ENCODE data around the gene ABHD18. TPM values are rescaled to one million over a fixed set of nuclear protein-coding genes. Genes with fewer than 3 reads are reported as not detected.
"Not testable (repeated sequence)": the region's sequence is repeated elsewhere in the genome, so short reads cannot be mapped to it uniquely, and the experiment has no call there.

Gene ABHD18
- total RNA-seq, 2 donors from 2014 or later = 17.1 to 18.5 TPM

DNA sequence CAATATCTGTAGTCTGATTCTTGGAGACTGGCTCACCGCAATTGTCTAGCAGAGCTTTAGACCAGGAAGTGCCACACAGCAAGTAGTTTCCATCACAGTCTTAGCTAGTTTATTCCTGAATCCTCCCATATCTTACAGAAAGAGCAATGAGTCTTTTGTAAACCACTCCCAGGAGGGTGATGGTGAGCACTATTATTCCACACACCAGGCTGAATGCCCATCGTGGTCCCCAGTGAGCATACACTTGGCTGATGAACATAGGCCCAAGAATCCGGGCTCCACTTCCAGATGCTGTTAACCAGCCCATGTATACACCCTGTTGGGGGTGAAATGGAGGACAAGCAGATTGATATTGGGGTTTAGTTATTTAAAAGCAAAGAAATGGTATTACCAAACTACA, 44.7 kb upstream of the ABHD18 start:
- peaks cover 47% of the 10 kb centered on the region for H3K36me3 Mint-ChIP-seq (ENCODE audit: low read depth)
- no peak for DNase-seq
- no peak overlapping the region for H3K4me3 Mint-ChIP-seq
- Histone ChIP-seq H3K27me3 (ENCODE audit: control insufficient read depth, insufficient read depth, low read length, poor library complexity, severe bottlenecking) (no peaks in the 10 kb centered on the region), H3K36me3 (ENCODE audit: control insufficient read depth, insufficient read depth, low read length) (peaks cover 60% of the 10 kb centered on the region), H3K9me3 (ENCODE audit: control insufficient read depth, low read length) (no peaks in the 10 kb centered on the region), H3K27ac (ENCODE audit: low read depth, low read length) (no peak overlapping the region), H3K9ac (ENCODE audit: extremely low read depth, low read length, poor library complexity, severe bottlenecking) (no peak overlapping the region), H3K4me1 (ENCODE audit: control insufficient read depth, insufficient read depth, low read length) (no peaks in the 10 kb centered on the region), H3K4me3 (ENCODE audit: low read length) (no peak overlapping the region)
- TF ChIP-seq, protein P1, sequence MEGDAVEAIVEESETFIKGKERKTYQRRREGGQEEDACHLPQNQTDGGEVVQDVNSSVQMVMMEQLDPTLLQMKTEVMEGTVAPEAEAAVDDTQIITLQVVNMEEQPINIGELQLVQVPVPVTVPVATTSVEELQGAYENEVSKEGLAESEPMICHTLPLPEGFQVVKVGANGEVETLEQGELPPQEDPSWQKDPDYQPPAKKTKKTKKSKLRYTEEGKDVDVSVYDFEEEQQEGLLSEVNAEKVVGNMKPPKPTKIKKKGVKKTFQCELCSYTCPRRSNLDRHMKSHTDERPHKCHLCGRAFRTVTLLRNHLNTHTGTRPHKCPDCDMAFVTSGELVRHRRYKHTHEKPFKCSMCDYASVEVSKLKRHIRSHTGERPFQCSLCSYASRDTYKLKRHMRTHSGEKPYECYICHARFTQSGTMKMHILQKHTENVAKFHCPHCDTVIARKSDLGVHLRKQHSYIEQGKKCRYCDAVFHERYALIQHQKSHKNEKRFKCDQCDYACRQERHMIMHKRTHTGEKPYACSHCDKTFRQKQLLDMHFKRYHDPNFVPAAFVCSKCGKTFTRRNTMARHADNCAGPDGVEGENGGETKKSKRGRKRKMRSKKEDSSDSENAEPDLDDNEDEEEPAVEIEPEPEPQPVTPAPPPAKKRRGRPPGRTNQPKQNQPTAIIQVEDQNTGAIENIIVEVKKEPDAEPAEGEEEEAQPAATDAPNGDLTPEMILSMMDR (conservative IDR thresholded peaks at IDR 0.05) = no peak
- H3K27ac Mint-ChIP-seq = no peak overlapping the region
- peaks cover 2% of the 10 kb centered on the region for H3K9me3 Mint-ChIP-seq
- H3K4me1 Mint-ChIP-seq = no peaks in the 10 kb centered on the region
- whole genome bisulfite sequencing, 2 experiments (ENCODE audit: insufficient coverage in 1 of 2, insufficient read length in 1 of 2) = 97 to 100% methylated on average over 1 to 3 of the region's 3 CpGs
- H3K27me3 Mint-ChIP-seq (ENCODE audit: insufficient read depth) = no peaks in the 10 kb centered on the region

DNA sequence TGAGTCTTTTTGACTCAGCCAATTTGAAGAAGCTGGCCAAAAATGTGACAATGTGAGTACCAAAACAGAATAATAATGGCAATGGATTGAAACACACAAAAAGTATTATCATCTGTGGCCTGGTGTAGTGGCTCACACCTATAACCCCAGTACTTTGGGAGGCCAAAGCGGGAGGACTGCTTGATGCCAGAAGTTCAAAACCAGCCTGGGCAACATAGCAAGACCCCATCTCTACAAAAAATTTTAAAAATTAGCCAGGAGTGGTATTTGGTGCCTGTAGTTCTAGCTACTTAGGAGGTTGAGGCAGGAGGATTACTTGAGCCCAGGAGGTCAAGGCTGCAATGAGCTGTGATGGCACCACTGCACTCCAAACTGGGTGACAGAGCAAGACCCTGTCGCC, 43.0 kb upstream of the ABHD18 start:
- H3K4me1 ChIP-seq (ENCODE audit: control insufficient read depth, insufficient read depth, low read length) = no peaks in the 10 kb centered on the region
- 89% methylated on average over 1 of the region's 2 CpGs; no CpG with 5 or more reads in 1 of the 2 experiments for WGBS, 2 experiments (ENCODE audit: insufficient coverage in 1 of 2, insufficient read length in 1 of 2)
- no peak overlapping the region for H3K9ac ChIP-seq (ENCODE audit: extremely low read depth, low read length, poor library complexity, severe bottlenecking)
- TF ChIP-seq, protein P1 (conservative IDR thresholded peaks at IDR 0.05) = no peak
- H3K9me3 Mint-ChIP-seq = peaks cover 7% of the 10 kb centered on the region
- H3K9me3 ChIP-seq (ENCODE audit: control insufficient read depth, low read length) = peaks cover 5% of the 10 kb centered on the region
- peaks cover 66% of the 10 kb centered on the region for H3K36me3 ChIP-seq (ENCODE audit: control insufficient read depth, insufficient read depth, low read length)
- no peaks in the 10 kb centered on the region for H3K4me1 Mint-ChIP-seq
- H3K27ac ChIP-seq (ENCODE audit: low read depth, low read length) = no peak overlapping the region
- H3K27me3 ChIP-seq (ENCODE audit: control insufficient read depth, insufficient read depth, low read length, poor library complexity, severe bottlenecking) = no peaks in the 10 kb centered on the region
- H3K4me3 Mint-ChIP-seq = no peak overlapping the region
- H3K36me3 Mint-ChIP-seq (ENCODE audit: low read depth) = peaks cover 56% of the 10 kb centered on the region
- DNase-seq = no peak
- no peak overlapping the region for H3K4me3 ChIP-seq (ENCODE audit: low read length)
- H3K27me3 Mint-ChIP-seq (ENCODE audit: insufficient read depth) = no peaks in the 10 kb centered on the region
- H3K27ac Mint-ChIP-seq = no peak overlapping the region

DNA sequence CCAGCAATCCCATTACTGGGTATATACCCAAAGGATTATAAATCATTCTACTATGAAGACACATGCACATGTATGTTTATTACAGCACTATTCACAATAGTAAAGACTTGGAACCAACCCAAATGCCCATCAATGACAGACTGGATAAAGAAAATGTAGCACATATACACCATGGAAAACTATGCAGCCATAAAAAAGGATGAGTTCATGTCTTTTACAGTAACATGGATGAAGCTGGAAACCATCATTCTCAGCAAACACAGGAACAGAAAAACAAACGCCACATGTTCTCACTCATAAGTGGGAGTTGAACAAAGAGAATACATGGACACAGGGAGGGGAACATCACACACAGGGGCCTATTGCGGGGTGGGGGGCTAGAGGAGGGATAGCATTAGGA, 39.5 kb upstream of the ABHD18 start:
- H3K4me3 ChIP-seq (ENCODE audit: low read length); DNase-seq; H3K4me1 Mint-ChIP-seq; H3K27ac ChIP-seq (ENCODE audit: low read depth, low read length); H3K9me3 Mint-ChIP-seq; H3K27ac Mint-ChIP-seq; H3K9me3 ChIP-seq (ENCODE audit: control insufficient read depth, low read length); H3K27me3 Mint-ChIP-seq (ENCODE audit: insufficient read depth); H3K4me1 ChIP-seq (ENCODE audit: control insufficient read depth, insufficient read depth, low read length); H3K9ac ChIP-seq (ENCODE audit: extremely low read depth, low read length, poor library complexity, severe bottlenecking); H3K4me3 Mint-ChIP-seq; H3K27me3 ChIP-seq (ENCODE audit: control insufficient read depth, insufficient read depth, low read length, poor library complexity, severe bottlenecking): not testable (repeated sequence)
- 93% methylated on average over 2 of the region's 2 CpGs; no CpG with 5 or more reads in 1 of the 2 experiments for WGBS, 2 experiments (ENCODE audit: insufficient coverage in 1 of 2, insufficient read length in 1 of 2)
- H3K36me3 Mint-ChIP-seq (ENCODE audit: low read depth) = peaks cover 62% of the 10 kb centered on the region
- peaks cover 59% of the 10 kb centered on the region for H3K36me3 ChIP-seq (ENCODE audit: control insufficient read depth, insufficient read depth, low read length)

DNA sequence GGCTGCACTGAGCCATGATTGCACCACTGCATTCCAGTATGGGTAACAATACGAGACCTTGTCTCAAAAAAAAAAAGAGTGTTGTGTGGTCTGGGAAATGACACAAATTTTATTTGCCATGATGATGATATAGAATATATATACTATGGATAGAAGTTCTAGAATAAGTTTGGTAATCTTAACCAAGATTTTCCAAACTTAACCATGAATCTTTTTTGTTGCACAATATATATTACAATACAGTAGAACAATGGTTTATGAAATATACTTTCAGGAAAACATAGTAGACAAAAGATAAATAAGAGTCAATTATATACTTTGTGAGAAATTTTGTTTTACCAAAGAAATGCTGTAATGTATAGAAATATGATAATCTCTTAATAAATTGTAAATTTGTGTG, 35.0 kb upstream of the ABHD18 start:
- H3K4me1 ChIP-seq (ENCODE audit: control insufficient read depth, insufficient read depth, low read length) = no peaks in the 10 kb centered on the region
- Mint-ChIP-seq H3K27ac (no peak overlapping the region), H3K27me3 (ENCODE audit: insufficient read depth) (no peaks in the 10 kb centered on the region), H3K9me3 (peaks cover 7% of the 10 kb centered on the region), H3K4me1 (no peaks in the 10 kb centered on the region), H3K36me3 (ENCODE audit: low read depth) (peaks cover 35% of the 10 kb centered on the region), H3K4me3 (no peak overlapping the region)
- no peak for DNase-seq
- no peak overlapping the region for H3K27ac ChIP-seq (ENCODE audit: low read depth, low read length)
- TF ChIP-seq, protein P1 (conservative IDR thresholded peaks at IDR 0.05) = no peak
- H3K27me3 ChIP-seq (ENCODE audit: control insufficient read depth, insufficient read depth, low read length, poor library complexity, severe bottlenecking) = no peaks in the 10 kb centered on the region
- H3K9ac ChIP-seq (ENCODE audit: extremely low read depth, low read length, poor library complexity, severe bottlenecking) = no peak overlapping the region
- H3K4me3 ChIP-seq (ENCODE audit: low read length) = no peak overlapping the region
- peaks cover 5% of the 10 kb centered on the region for H3K9me3 ChIP-seq (ENCODE audit: control insufficient read depth, low read length)
- WGBS, 2 experiments (ENCODE audit: insufficient coverage in 1 of 2, insufficient read length in 1 of 2) = 94% methylated on average over 1 of the region's 1 CpG; no CpG with 5 or more reads in 1 of the 2 experiments
- H3K36me3 ChIP-seq (ENCODE audit: control insufficient read depth, insufficient read depth, low read length) = peaks cover 65% of the 10 kb centered on the region

DNA sequence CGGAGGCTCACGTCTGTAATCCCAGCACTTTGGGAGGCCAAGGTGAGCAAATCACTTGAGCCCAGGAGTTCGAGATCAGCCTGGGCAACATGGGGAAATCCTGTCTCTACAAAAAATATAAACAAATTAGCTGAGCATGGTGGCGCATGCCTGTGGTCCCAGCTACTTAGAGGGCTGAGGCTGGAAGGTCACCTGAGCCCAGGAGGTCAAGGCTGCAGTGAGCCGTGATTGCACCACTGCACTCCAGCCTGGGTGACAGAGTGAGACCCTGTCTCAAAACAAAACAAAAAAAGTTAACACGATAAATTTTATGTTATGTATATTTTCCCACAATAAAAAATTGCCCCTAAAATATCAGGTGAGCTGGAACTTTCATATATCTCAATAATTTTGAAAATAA, 33.4 kb upstream of the ABHD18 start:
- not testable (repeated sequence) for H3K4me1 Mint-ChIP-seq; H3K4me3 Mint-ChIP-seq; H3K9me3 Mint-ChIP-seq; H3K27me3 Mint-ChIP-seq (ENCODE audit: insufficient read depth); H3K27ac ChIP-seq (ENCODE audit: low read depth, low read length); H3K4me3 ChIP-seq (ENCODE audit: low read length); H3K9me3 ChIP-seq (ENCODE audit: control insufficient read depth, low read length); H3K27me3 ChIP-seq (ENCODE audit: control insufficient read depth, insufficient read depth, low read length, poor library complexity, severe bottlenecking); H3K27ac Mint-ChIP-seq; H3K9ac ChIP-seq (ENCODE audit: extremely low read depth, low read length, poor library complexity, severe bottlenecking); DNase-seq; H3K4me1 ChIP-seq (ENCODE audit: control insufficient read depth, insufficient read depth, low read length)
- peaks cover 63% of the 10 kb centered on the region for H3K36me3 ChIP-seq (ENCODE audit: control insufficient read depth, insufficient read depth, low read length)
- H3K36me3 Mint-ChIP-seq (ENCODE audit: low read depth) = peaks cover 24% of the 10 kb centered on the region
- 92 to 93% methylated on average over 5 to 6 of the region's 6 CpGs for WGBS, 2 experiments (ENCODE audit: insufficient coverage in 1 of 2, insufficient read length in 1 of 2)
